ENCODE data around the gene TAOK2. TPM values are rescaled to one million over a fixed set of nuclear protein-coding genes. Genes with fewer than 3 reads are reported as not detected.

The TAOK2 gene
- polyA plus RNA-seq, 12 donors: 24.9 to 47.2 (median 31.2) TPM; not detected in 1

GRCh38 chr16:29985271-29985811 lies 11.7 kb downstream of the TAOK2 start:
- DNase-seq: no peak

- DNase-seq: no peak
Observed at GRCh38 chr16:29986231-29986630, 12.6 kb downstream of the TAOK2 start.

- DNase-seq: no peak
Observed at GRCh38 chr16:29986931-29987330, 13.3 kb downstream of the TAOK2 start.

- no peak for DNase-seq
Observed at GRCh38 chr16:29987371-29988085, 13.9 kb downstream of the TAOK2 start.

GRCh38 chr16:29988346-29989075 lies 14.8 kb downstream of the TAOK2 start:
- DNase-seq: no peak

GRCh38 chr16:29989111-29989858 lies 15.6 kb downstream of the TAOK2 start:
- DNase-seq: no peak

- DNase-seq: no peak
Observed at GRCh38 chr16:29990034-29990433, 16.4 kb downstream of the TAOK2 start.

- no peak for DNase-seq
Observed at GRCh38 chr16:29990883-29991570, 17.4 kb downstream of the TAOK2 start.

GRCh38 chr16:29991571-29991904 lies 17.9 kb downstream of the TAOK2 start:
- no peak for DNase-seq

GRCh38 chr16:29992344-29992967 lies 18.8 kb downstream of the TAOK2 start:
- DNase-seq: no peak

- no peak for DNase-seq
Observed at GRCh38 chr16:29993191-29993902, 19.7 kb downstream of the TAOK2 start.

GRCh38 chr16:29993903-29994599 lies 20.4 kb downstream of the TAOK2 start:
- no peak for DNase-seq

GRCh38 chr16:29994600-29995323 lies 21.1 kb downstream of the TAOK2 start:
- DNase-seq: peak; percentile 35

- DNase-seq: peak; percentile 91
Observed at GRCh38 chr16:29995324-29995910, 21.7 kb downstream of the TAOK2 start, which contains the start of gene HIRIP3. HIRIP3 (minus strand) TSS chr16:29995617; CDS start chr16:29995605, 12 bp downstream.

- peak; percentile 97 for DNase-seq
Observed at GRCh38 chr16:29995911-29996765, 22.5 kb downstream of the TAOK2 start, which contains the start of gene INO80E. INO80E (plus strand) TSS chr16:29996241; CDS start chr16:29996311, 70 bp downstream.

GRCh38 chr16:29996766-29997250 lies 23.1 kb downstream of the TAOK2 start:
- no peak for DNase-seq

- DNase-seq: no peak
Observed at GRCh38 chr16:29999605-30000004, 25.9 kb downstream of the TAOK2 start.
